Heart left ventricle (tissue), 13 donors: ENCODE results near the gene CEACAM16.
"Not testable (repeated sequence)": the region's sequence is repeated elsewhere in the genome, so short reads cannot be mapped to it uniquely, and the experiment has no call there.

Source experiments
- POLR2A ChIP-seq, 2 donors: fragments of 450-650 bp; IDR thresholded peaks; one replicate each; pipeline ENCODE4 v1.6.1; 2017; ENCODE audit warnings: antibody characterized with exemption in 2 of 2, mild to moderate bottlenecking in 2 of 2, moderate library complexity in 2 of 2
- TF ChIP-seq, protein P1 (sequence below), 12 donors: fragments of 200-600 bp; sonication (generic) in 4 of 12; IDR thresholded peaks; one replicate each; pipeline versions ENCODE4 v1.5.0 to v1.8.0; 2018 to 2022; ENCODE audit warnings: antibody characterized with exemption in 12 of 12, mild to moderate bottlenecking in 5 of 12
- donor health status: ischemic (EF 13 %, LVEDD 7.1; RV severe dilation, severe dysfunction).
- donor health status: DM: no; HTN: yes; CAD: no.
- donor health status: DM: no; HTN: no; CAD: no.
- donor health status: ischemic (EF 25% LVEDD 6.9; RV normal size, moderate dysfunction).
- donor health status: ischemic (EF 25% LVEDD 5.7; RV mildly dilated, moderate dysfunction).
- donor health status: ischemic (EF 35%, LVEDD 5.7; RV mildly dilated, moderate dysfunction).
- donor health status: nonischemic (EF 11% LVEDD 7.7; RV severe dilation, severe dysfunction).
- donor health status: DM: yes; HTN: yes; CAD: no.
- donor health status: PGD.
- donor health status: ischemic (EF 29% LVEDD 5.4; RV normal size, mild dysfunction).
- donor health status: nonischemic (EF 23%, LVEDD 6.1; RV moderate dilation, normal function).

DNA sequence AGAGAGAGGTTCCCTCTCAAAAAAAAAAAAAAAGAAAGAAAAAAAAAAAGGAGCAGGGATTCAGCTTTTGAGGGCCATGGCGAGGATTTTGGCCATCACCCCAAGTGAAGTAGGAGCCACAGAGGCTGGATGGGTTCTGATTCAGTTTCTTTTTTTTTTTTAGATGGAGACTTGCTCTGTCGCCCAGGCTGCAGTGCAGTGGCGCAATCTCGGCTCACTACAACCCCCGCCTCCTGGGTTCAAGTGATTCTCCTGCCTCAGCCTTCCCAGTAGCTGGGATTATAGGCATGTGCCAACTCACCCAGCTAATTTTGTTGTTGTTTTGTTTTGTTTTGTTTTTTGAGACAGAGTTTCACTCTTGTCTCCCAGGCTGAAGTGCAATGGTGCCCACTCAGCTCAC lies 22.4 kb downstream of the CEACAM16 start:
- TF ChIP-seq, protein P1, sequence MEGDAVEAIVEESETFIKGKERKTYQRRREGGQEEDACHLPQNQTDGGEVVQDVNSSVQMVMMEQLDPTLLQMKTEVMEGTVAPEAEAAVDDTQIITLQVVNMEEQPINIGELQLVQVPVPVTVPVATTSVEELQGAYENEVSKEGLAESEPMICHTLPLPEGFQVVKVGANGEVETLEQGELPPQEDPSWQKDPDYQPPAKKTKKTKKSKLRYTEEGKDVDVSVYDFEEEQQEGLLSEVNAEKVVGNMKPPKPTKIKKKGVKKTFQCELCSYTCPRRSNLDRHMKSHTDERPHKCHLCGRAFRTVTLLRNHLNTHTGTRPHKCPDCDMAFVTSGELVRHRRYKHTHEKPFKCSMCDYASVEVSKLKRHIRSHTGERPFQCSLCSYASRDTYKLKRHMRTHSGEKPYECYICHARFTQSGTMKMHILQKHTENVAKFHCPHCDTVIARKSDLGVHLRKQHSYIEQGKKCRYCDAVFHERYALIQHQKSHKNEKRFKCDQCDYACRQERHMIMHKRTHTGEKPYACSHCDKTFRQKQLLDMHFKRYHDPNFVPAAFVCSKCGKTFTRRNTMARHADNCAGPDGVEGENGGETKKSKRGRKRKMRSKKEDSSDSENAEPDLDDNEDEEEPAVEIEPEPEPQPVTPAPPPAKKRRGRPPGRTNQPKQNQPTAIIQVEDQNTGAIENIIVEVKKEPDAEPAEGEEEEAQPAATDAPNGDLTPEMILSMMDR (IDR thresholded peaks at IDR 0.05), result not testable (repeated sequence)
- TF ChIP-seq POLR2A (IDR thresholded peaks at IDR 0.05), result not testable (repeated sequence)
